RPMI8226 (cell line): ENCODE results near the gene TFAP2C.

Experiments
- DNase-seq: peaks from one replicate; pipeline ENCODE4 v3.0.0-alpha.2; 2015

The TFAP2C gene

GRCh38 chr20:56628873-56629463 is at the start of gene TFAP2C:
TFAP2C (plus strand) TSS chr20:56629306; CDS start chr20:56629545, 239 bp downstream.
- DNase-seq, result peak; percentile 95

GRCh38 chr20:56580226-56580625 is 48.9 kb upstream of the TFAP2C start:
- DNase-seq, result no peak

GRCh38 chr20:56581701-56582100 is 47.4 kb upstream of the TFAP2C start:
- DNase-seq, result no peak

- DNase-seq, result no peak
Observed at GRCh38 chr20:56582542-56582941, 46.6 kb upstream of the TFAP2C start.

- DNase-seq, result no peak
Observed at GRCh38 chr20:56584916-56585315, 44.2 kb upstream of the TFAP2C start.

GRCh38 chr20:56587307-56588041 is 41.6 kb upstream of the TFAP2C start:
- DNase-seq, result no peak

- no peak for DNase-seq
Observed at GRCh38 chr20:56588996-56589395, 40.1 kb upstream of the TFAP2C start.

- no peak for DNase-seq
Observed at GRCh38 chr20:56589633-56590032, 39.5 kb upstream of the TFAP2C start.

- DNase-seq, result no peak
Observed at GRCh38 chr20:56590888-56591287, 38.2 kb upstream of the TFAP2C start.

GRCh38 chr20:56592211-56592610 is 36.9 kb upstream of the TFAP2C start:
- DNase-seq, result no peak

- no peak for DNase-seq
Observed at GRCh38 chr20:56592817-56593216, 36.3 kb upstream of the TFAP2C start.

- no peak for DNase-seq
Observed at GRCh38 chr20:56595746-56596475, 33.2 kb upstream of the TFAP2C start.

GRCh38 chr20:56601166-56601565 is 27.9 kb upstream of the TFAP2C start:
- DNase-seq, result no peak

GRCh38 chr20:56604673-56605072 is 24.4 kb upstream of the TFAP2C start:
- DNase-seq, result no peak

- no peak for DNase-seq
Observed at GRCh38 chr20:56605261-56605996, 23.7 kb upstream of the TFAP2C start.

GRCh38 chr20:56606174-56606945 is 22.7 kb upstream of the TFAP2C start:
- no peak for DNase-seq

- no peak for DNase-seq
Observed at GRCh38 chr20:56607061-56607704, 21.9 kb upstream of the TFAP2C start.

- DNase-seq, result no peak
Observed at GRCh38 chr20:56608376-56608775, 20.7 kb upstream of the TFAP2C start.

GRCh38 chr20:56609321-56609720 is 19.8 kb upstream of the TFAP2C start:
- no peak for DNase-seq

GRCh38 chr20:56610098-56610497 is 19.0 kb upstream of the TFAP2C start:
- no peak for DNase-seq

- no peak for DNase-seq
Observed at GRCh38 chr20:56614196-56614595, 14.9 kb upstream of the TFAP2C start.

- no peak for DNase-seq
Observed at GRCh38 chr20:56616716-56617115, 12.4 kb upstream of the TFAP2C start.
